WTC11 (cell line): Measurements from ENCODE around the gene TSPAN2. TPM values are rescaled to one million over a fixed set of nuclear protein-coding genes. Genes with fewer than 3 reads are reported as not detected.

Experiments used
- ATAC-seq: fragments of 200-7000 bp; cut with Tn5 transposase; 2 replicates; pipeline ENCODE4 v1.10.0; 2021; ENCODE audit warnings: mild to moderate bottlenecking, moderate library complexity
- CTCF ChIA-PET: fragments of 300-600 bp; sonication (Branson Sonifier 250); formaldehyde crosslinking; loops from one replicate; lab custom pipeline; 2021; ENCODE audit warnings: antibody characterized with exemption; lab: Charles Lee
- POLR2A ChIA-PET: fragments of 350-600 bp; sonication (Branson Sonifier 250); formaldehyde crosslinking; loops from one replicate; lab custom pipeline; 2021; ENCODE audit warnings: antibody characterized with exemption; lab: Charles Lee
- DNase-seq: peaks from one replicate; pipeline ENCODE4 v3.0.0; 2021; ENCODE audit warnings: low spot score
- H3K27ac Mint-ChIP-seq: 2 replicates; pipeline ENCODE4 v1.8.0; 2021; ENCODE audit warnings: mixed read lengths
- H3K27me3 Mint-ChIP-seq: 2 replicates; pipeline ENCODE4 v1.8.0; 2021; ENCODE audit warnings: low read depth, mild to moderate bottlenecking, moderate library complexity, mixed read lengths
- H3K36me3 Mint-ChIP-seq: 2 replicates; pipeline ENCODE4 v1.8.0; 2021; ENCODE audit warnings: mixed read lengths
- H3K4me1 Mint-ChIP-seq: 2 replicates; pipeline ENCODE4 v1.8.0; 2022; ENCODE audit warnings: mixed read lengths
- H3K4me3 Mint-ChIP-seq: 2 replicates; pipeline ENCODE4 v1.8.0; 2021; ENCODE audit warnings: mild to moderate bottlenecking, moderate library complexity, mixed read lengths
- H3K9me3 Mint-ChIP-seq: 2 replicates; pipeline ENCODE4 v1.8.0; 2021; ENCODE audit warnings: mixed read lengths
- ATF2 ChIP-seq: sonication (generic); formaldehyde crosslinking; IDR thresholded peaks from 2 replicates; pipeline ENCODE4 v1.8.1; 2022; ENCODE audit warnings: low read depth, missing genetic modification reagents, borderline replicate concordance
- CBFB ChIP-seq: sonication (generic); formaldehyde crosslinking; IDR thresholded peaks from 2 replicates; pipeline ENCODE4 v1.8.1; 2022; ENCODE audit warnings: mild to moderate bottlenecking, low read depth, missing genetic modification reagents
- FOXK1 ChIP-seq: sonication (generic); formaldehyde crosslinking; IDR thresholded peaks from 2 replicates; pipeline ENCODE4 v1.8.0; 2022; ENCODE audit warnings: mild to moderate bottlenecking, moderate library complexity, missing genetic modification reagents
- GRHL2 ChIP-seq: fragments of 250-450 bp; sonication (Bioruptor Pico); IDR thresholded peaks from 2 replicates; pipeline ENCODE4 v1.8.0; 2022; ENCODE audit warnings: mild to moderate bottlenecking, moderate library complexity; ENCODE audit not compliant: insufficient replicate concordance, severe bottlenecking
- GTF2I ChIP-seq: fragments of 250-450 bp; sonication (Bioruptor Pico); conservative IDR thresholded peaks from 2 replicates; pipeline ENCODE4 v1.4.0; 2021; ENCODE audit warnings: mild to moderate bottlenecking
- IRF2 ChIP-seq: sonication (generic); formaldehyde crosslinking; IDR thresholded peaks from 2 replicates; pipeline ENCODE4 v1.8.0; 2022; ENCODE audit warnings: low read depth, missing genetic modification reagents, borderline replicate concordance
- JUN ChIP-seq: sonication (generic); formaldehyde crosslinking; IDR thresholded peaks from 2 replicates; pipeline ENCODE4 v1.8.0; 2023; ENCODE audit warnings: mild to moderate bottlenecking, missing genetic modification reagents
- KAT7 ChIP-seq: sonication (generic); formaldehyde crosslinking; IDR thresholded peaks from 2 replicates; pipeline ENCODE4 v1.8.1; 2023; ENCODE audit warnings: missing genetic modification reagents, mild to moderate bottlenecking, borderline replicate concordance
- MXD4 ChIP-seq: fragments of 250-450 bp; sonication (Bioruptor Pico); IDR thresholded peaks from 2 replicates; pipeline ENCODE4 v1.8.0; 2021; ENCODE audit warnings: mild to moderate bottlenecking, moderate library complexity, borderline replicate concordance
- NFYB ChIP-seq: sonication (generic); formaldehyde crosslinking; conservative IDR thresholded peaks from 2 replicates; pipeline ENCODE4 v1.8.0; 2022; ENCODE audit warnings: low read depth, missing genetic modification reagents
- PRRX2 ChIP-seq: fragments of 250-450 bp; sonication (Bioruptor Pico); IDR thresholded peaks from 2 replicates; pipeline ENCODE4 v1.8.0; 2021; ENCODE audit warnings: mild to moderate bottlenecking
- RELA ChIP-seq: sonication (generic); formaldehyde crosslinking; IDR thresholded peaks from 2 replicates; pipeline ENCODE4 v1.8.1; 2022; ENCODE audit warnings: missing genetic modification reagents, mild to moderate bottlenecking, borderline replicate concordance
- RORB ChIP-seq: fragments of 250-450 bp; sonication (Bioruptor Pico); IDR thresholded peaks from 2 replicates; pipeline ENCODE4 v1.9.0; 2021; ENCODE audit warnings: mild to moderate bottlenecking
- SOX15 ChIP-seq: fragments of 250-450 bp; sonication (Bioruptor Pico); IDR thresholded peaks from 2 replicates; pipeline ENCODE4 v1.9.0; 2021; ENCODE audit warnings: mild to moderate bottlenecking
- STAT6 ChIP-seq: sonication (generic); formaldehyde crosslinking; conservative IDR thresholded peaks from 2 replicates; pipeline ENCODE4 v1.8.1; 2023; ENCODE audit warnings: mild to moderate bottlenecking, low read depth, missing genetic modification reagents, moderate library complexity
- TCF7 ChIP-seq: sonication (generic); formaldehyde crosslinking; IDR thresholded peaks from 2 replicates; pipeline ENCODE4 v1.8.0; 2022; ENCODE audit warnings: mild to moderate bottlenecking, low read depth, missing genetic modification reagents, moderate library complexity
- TEAD1 ChIP-seq: sonication (generic); formaldehyde crosslinking; IDR thresholded peaks from 2 replicates; pipeline ENCODE4 v1.8.0; 2022; ENCODE audit warnings: mild to moderate bottlenecking, missing genetic modification reagents
- USF1 ChIP-seq: sonication (generic); formaldehyde crosslinking; IDR thresholded peaks from 2 replicates; pipeline ENCODE4 v1.8.0; 2022; ENCODE audit warnings: mild to moderate bottlenecking, missing genetic modification reagents
- USF2 ChIP-seq: sonication (generic); formaldehyde crosslinking; IDR thresholded peaks from 2 replicates; pipeline ENCODE4 v1.8.1; 2023; ENCODE audit warnings: mild to moderate bottlenecking, missing genetic modification reagents, moderate library complexity
- ZNF263 ChIP-seq: sonication (generic); formaldehyde crosslinking; IDR thresholded peaks from 2 replicates; pipeline ENCODE4 v1.8.1; 2022; ENCODE audit warnings: low read depth, mild to moderate bottlenecking, moderate library complexity, missing genetic modification reagents
- ZNF281 ChIP-seq: sonication (generic); formaldehyde crosslinking; IDR thresholded peaks from 2 replicates; pipeline ENCODE4 v1.8.0; 2023; ENCODE audit warnings: mild to moderate bottlenecking, missing genetic modification reagents
- ZNF317 ChIP-seq: sonication (generic); formaldehyde crosslinking; IDR thresholded peaks from 2 replicates; pipeline ENCODE4 v1.8.1; 2023; ENCODE audit warnings: low read depth, mild to moderate bottlenecking, moderate library complexity, missing genetic modification reagents, borderline replicate concordance
- total RNA-seq: library from RNA; stranded (reverse); gene quantifications from 3 replicates; pipeline ENCODE4 v1.2.3, GENCODE V29; 2021
- TF ChIP-seq, protein P1 (sequence below): sonication (generic); formaldehyde crosslinking; IDR thresholded peaks from 2 replicates; pipeline ENCODE4 v1.8.1; 2023; ENCODE audit warnings: mild to moderate bottlenecking, moderate library complexity, missing genetic modification reagents

The TSPAN2 gene
- total RNA-seq, 1 experiment from 2014 or later = 12.0 TPM

DNA sequence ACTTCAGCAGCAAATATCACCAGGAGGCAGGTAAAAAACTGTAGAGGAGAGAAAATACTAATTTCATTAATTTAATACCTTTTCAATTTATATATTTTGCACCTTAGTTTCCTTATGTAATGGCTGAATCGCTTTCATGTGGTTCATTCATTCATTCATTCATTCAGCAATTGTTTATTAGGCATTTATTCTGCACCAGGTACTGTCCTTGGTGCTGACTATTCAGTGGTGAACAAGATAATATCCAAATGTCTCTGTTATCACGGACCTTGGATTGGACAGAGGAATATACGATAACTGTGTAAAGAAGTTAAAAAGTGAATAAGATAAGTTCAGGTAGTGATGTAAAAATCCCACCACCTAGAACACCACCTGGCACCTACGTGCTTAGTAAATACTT lies 28.8 kb downstream of the TSPAN2 start (continued):
- TF ChIP-seq USF1 (CRISPR knock-in tag) (no peak), GTF2I (CRISPR knock-in tag) (no peak), FOXK1 (CRISPR knock-in tag) (no peak), RORB (CRISPR knock-in tag) (no peak), IRF2 (no peak), KAT7 (CRISPR knock-in tag) (no peak), USF2 (no peak), CBFB (no peak), ZNF281 (CRISPR knock-in tag) (no peak), GRHL2 (no peak)

DNA sequence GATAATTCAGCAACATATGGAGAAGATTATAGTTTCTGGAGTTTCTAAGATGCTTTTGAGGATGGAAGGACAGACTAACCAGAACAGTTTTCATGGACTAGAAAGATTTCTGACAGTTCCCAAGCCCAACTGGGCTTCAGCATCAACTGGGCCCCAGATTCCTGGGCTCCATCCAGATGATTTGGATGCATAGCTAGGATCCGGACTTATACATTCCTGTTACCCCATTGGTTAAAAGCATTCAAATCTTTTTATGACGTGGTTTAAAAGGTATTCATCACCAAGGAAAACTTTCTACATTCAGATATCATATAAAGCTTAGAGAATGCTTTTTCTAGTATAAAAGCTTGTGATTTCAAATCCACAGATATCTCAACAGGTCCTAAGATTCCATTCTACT lies 30.0 kb downstream of the TSPAN2 start:
- CTCF ChIA-PET = interaction anchor here (2.4 kb wide), 1 partner anchor 31 kb away, joined by 8 read pairs; the partner anchor contains the start of gene TSPAN2

DNA sequence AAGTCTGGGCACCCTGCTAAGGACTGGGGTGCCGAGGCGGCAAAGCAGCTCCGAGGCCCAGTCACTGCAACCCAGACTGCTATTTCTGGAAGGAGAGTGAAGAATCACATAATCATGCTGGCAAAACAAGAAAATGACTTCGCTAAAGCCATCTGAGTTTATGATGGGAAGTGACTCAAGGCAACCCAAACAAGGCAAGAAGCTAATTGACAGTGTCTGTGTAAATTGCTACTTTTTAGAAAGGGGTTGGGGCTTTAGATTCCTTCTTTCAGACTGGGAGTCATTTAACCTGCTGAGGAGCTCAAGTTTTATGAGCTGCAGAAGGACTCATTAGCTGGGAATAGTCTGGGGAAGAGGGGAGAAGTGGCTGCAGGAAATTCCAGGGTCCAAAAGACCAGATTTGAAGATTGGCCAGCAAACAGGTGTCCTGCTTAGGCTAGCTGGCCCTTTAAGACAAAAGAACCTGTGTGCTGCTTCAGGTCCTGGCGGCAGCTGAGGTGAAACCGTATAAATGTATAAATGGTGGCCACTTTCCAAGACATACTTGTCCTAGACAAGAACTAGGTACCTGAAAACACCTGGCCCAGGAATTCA lies 31.5 kb downstream of the TSPAN2 start:
- Mint-ChIP-seq H3K27me3 (no peaks in the 10 kb centered on the region), H3K36me3 (no peaks in the 10 kb centered on the region), H3K4me3 (no peak overlapping the region), H3K4me1 (no peaks in the 10 kb centered on the region; the same call in 1 of the 2 replicates), H3K9me3 (no peaks in the 10 kb centered on the region), H3K27ac (no peak overlapping the region)
- ATAC-seq (no peak), DNase-seq (no peak)
- ChIA-PET POLR2A (no interaction called here), CTCF (interaction anchor here (1.6 to 2.4 kb wide), 4 partner anchors 17 to 538 kb away, joined by 6 to 8 read pairs (median 6); partner anchors contain the start of gene TSPAN2)
- TF ChIP-seq TCF7 (CRISPR knock-in tag) (no peak), STAT6 (no peak), ATF2 (CRISPR knock-in tag) (no peak), PRRX2 (CRISPR knock-in tag) (no peak), GRHL2 (no peak), TEAD1 (CRISPR knock-in tag) (no peak)

More for the DNA sequence above, 30.0 kb downstream of the TSPAN2 start:
- Mint-ChIP-seq H3K4me1 (no peaks in the 10 kb centered on the region; the same call in 1 of the 2 replicates), H3K27me3 (no peaks in the 10 kb centered on the region), H3K4me3 (no peak overlapping the region), H3K27ac (no peak overlapping the region), H3K36me3 (no peaks in the 10 kb centered on the region), H3K9me3 (peaks cover 9% of the 10 kb centered on the region; the same call in 1 of the 2 replicates)
- ATAC-seq (no peak), DNase-seq (no peak)
- TF ChIP-seq ZNF263 (CRISPR knock-in tag) (no peak), JUN (no peak), RELA (CRISPR knock-in tag) (no peak), SOX15 (CRISPR knock-in tag) (no peak), NFYB (no peak), MXD4 (no peak), ZNF317 (CRISPR knock-in tag) (no peak)
- TF ChIP-seq, protein P1, sequence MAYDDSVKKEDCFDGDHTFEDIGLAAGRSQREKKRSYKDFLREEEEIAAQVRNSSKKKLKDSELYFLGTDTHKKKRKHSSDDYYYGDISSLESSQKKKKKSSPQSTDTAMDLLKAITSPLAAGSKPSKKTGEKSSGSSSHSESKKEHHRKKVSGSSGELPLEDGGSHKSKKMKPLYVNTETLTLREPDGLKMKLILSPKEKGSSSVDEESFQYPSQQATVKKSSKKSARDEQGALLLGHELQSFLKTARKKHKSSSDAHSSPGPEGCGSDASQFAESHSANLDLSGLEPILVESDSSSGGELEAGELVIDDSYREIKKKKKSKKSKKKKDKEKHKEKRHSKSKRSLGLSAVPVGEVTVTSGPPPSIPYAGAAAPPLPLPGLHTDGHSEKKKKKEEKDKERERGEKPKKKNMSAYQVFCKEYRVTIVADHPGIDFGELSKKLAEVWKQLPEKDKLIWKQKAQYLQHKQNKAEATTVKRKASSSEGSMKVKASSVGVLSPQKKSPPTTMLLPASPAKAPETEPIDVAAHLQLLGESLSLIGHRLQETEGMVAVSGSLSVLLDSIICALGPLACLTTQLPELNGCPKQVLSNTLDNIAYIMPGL (CRISPR knock-in tag) = no peak
- POLR2A ChIA-PET = no interaction called here
